ENCODE data around the gene SERPINA3. TPM values are rescaled to one million over a fixed set of nuclear protein-coding genes. Genes with fewer than 3 reads are reported as not detected.
"Not testable (repeated sequence)": the region's sequence is repeated elsewhere in the genome, so short reads cannot be mapped to it uniquely, and the experiment has no call there.

The SERPINA3 gene
- total RNA-seq, 1 donor from 2014 or later, result not detected

GRCh38 chr14:94577472-94577871 lies 34.7 kb upstream of the SERPINA3 start:
- H3K27me3 Mint-ChIP-seq; H3K27ac Mint-ChIP-seq; H3K4me1 Mint-ChIP-seq; H3K4me3 Mint-ChIP-seq; DNase-seq; H3K9me3 Mint-ChIP-seq; H3K36me3 Mint-ChIP-seq (ENCODE audit: low read depth); intact Hi-C loops (cut with micrococcal nuclease): not testable (repeated sequence)

DNA sequence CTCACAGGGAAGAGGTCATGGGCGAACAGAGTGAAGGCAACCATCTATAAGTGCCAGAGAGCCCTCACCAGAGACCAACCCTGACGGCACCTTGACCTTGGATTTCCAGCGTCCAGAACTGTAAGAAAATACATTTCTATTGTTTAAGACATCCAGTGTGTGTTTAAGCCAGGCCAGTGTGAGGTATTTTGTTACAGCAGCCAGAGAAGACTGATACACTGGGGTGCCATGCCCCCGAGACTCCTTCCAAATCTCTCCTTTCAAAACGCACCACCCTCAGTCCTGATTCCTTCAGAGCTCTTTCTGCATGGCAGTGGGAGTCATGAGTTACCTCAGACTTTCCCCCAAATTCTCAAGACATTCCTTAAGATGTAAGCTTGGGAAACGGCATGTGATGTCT lies 33.5 kb upstream of the SERPINA3 start:
- H3K4me1 Mint-ChIP-seq, result no peaks in the 10 kb centered on the region
- intact Hi-C loops (cut with micrococcal nuclease), result no loop called here
- no peak for DNase-seq

DNA sequence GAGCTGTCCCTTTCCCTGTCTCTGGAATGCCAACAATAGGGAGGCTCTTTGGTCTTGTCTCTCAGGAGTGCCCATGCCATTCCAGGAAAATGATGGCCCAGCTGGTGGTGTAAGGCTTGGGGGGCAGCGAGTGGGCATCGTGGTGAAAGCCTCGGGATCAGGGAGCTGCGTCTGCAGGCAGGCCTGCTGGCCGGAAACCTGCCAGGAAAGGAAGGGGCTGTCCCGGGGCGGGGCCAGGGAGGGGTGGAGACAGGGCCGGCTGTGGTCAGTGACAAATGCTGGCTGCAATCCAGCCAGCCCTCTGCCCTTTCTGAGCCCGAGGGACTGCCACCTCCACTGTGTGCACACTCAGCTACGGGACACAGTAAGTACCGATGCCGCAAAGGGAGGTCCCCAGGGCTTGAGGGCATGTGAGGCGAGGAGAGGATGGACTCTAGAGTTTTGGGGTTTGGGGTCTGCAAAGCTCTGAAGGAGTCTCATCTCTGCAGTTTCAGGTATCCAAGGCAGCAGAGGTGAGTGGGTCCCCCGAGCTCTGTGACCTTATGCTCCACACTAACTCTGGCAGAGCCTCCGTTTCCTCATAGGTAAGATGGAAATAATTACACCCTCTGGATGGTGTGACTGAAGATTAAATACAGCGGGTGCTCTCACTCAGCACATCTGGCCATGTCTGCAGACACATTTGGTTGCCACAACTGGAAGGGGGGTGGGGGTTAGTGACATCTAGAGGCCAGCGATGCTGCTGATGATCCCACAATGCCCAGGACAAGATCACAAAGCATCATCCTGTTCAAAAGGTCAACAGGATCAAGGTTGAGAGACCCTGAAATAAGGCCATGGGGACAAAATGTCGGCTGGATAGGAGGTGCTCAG lies 30.8 kb upstream of the SERPINA3 start, which contains the start of gene SERPINA5:
TSS of gene SERPINA5 (plus strand) at position 300 of the 873 bp plus-strand sequence. CDS start 5,937 bp downstream, outside the sequence.
- no peak within 1 kb of the TSS for H3K4me3 Mint-ChIP-seq
- no peak for DNase-seq
- no peaks in the 10 kb centered on the region for H3K4me1 Mint-ChIP-seq
- H3K27ac Mint-ChIP-seq, result no peak within 1 kb of the TSS
- H3K9me3 Mint-ChIP-seq, result no peaks in the 10 kb centered on the region
- no peaks in the 10 kb centered on the region for H3K27me3 Mint-ChIP-seq
- H3K36me3 Mint-ChIP-seq (ENCODE audit: low read depth), result no peaks in the 10 kb centered on the region
- intact Hi-C loops (cut with micrococcal nuclease), result no loop called here

More for the DNA sequence above, 33.5 kb upstream of the SERPINA3 start:
- Mint-ChIP-seq H3K4me3 (no peak overlapping the region), H3K36me3 (ENCODE audit: low read depth) (no peaks in the 10 kb centered on the region), H3K27ac (no peak overlapping the region), H3K9me3 (no peaks in the 10 kb centered on the region), H3K27me3 (no peaks in the 10 kb centered on the region)

DNA sequence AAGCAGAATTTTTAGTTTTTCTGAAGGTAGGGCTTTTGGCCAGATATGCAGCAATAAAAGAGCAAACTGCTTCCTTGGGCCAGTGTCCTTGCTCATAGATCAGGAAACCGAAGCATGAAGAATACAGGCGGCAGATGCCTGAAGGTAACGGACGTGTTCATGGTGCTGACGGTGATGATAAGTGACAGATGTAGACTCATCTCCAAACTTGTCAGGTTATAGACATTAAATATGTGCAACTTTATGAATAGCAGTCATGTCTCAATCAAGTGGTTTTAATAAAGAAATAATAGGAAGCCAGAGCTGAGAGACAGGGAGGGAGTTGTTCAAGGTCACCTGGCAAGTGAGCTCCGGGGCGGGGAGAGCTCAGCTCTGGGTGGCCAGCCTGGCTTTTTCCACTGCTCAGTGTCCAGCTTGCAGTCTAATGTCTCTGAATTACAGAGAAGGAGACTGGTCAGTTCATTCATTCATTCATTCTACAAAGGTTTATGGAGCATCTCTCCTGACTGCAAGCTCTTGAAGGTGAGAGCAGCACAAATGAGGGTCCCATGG lies 29.9 kb upstream of the SERPINA3 start:
- intact Hi-C loops (cut with micrococcal nuclease), result no loop called here
- no peak overlapping the region for H3K27ac Mint-ChIP-seq
- H3K4me3 Mint-ChIP-seq, result no peak overlapping the region
- DNase-seq, result no peak
- no peaks in the 10 kb centered on the region for H3K27me3 Mint-ChIP-seq
- H3K36me3 Mint-ChIP-seq (ENCODE audit: low read depth), result no peaks in the 10 kb centered on the region
- no peaks in the 10 kb centered on the region for H3K4me1 Mint-ChIP-seq
- H3K9me3 Mint-ChIP-seq, result no peaks in the 10 kb centered on the region

- intact Hi-C loops (cut with micrococcal nuclease), result no loop called here
- no peaks in the 10 kb centered on the region for H3K27me3 Mint-ChIP-seq
- H3K9me3 Mint-ChIP-seq, result no peaks in the 10 kb centered on the region
- no peak overlapping the region for H3K4me3 Mint-ChIP-seq
- H3K36me3 Mint-ChIP-seq (ENCODE audit: low read depth), result no peaks in the 10 kb centered on the region
- H3K27ac Mint-ChIP-seq, result no peak overlapping the region
- DNase-seq, result no peak
- no peaks in the 10 kb centered on the region for H3K4me1 Mint-ChIP-seq
Observed at GRCh38 chr14:94582851-94583250, 29.3 kb upstream of the SERPINA3 start.

DNA sequence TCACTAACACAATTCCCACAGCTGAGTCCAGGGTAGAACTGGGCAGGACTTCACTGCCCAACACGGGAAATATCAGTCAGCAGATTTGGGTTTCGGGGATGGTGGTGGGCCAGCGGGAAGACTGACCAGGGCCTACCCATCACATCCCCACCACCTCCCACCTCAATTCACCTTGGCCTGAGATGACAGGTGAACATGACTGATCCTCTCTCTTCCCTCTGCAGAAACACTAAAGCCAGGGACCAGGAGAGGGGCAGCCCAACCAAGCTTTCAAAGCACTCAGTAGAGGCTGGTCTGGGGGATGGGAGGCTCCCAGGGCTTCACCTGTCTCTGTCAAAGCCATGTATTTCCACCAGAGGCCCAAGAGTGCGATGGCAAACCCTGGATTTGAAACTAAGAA lies 28.6 kb upstream of the SERPINA3 start:
- no peaks in the 10 kb centered on the region for H3K9me3 Mint-ChIP-seq
- no peak overlapping the region for H3K27ac Mint-ChIP-seq
- H3K4me3 Mint-ChIP-seq, result no peak overlapping the region
- DNase-seq, result no peak
- no peaks in the 10 kb centered on the region for H3K36me3 Mint-ChIP-seq (ENCODE audit: low read depth)
- intact Hi-C loops (cut with micrococcal nuclease), result no loop called here
- H3K27me3 Mint-ChIP-seq, result no peaks in the 10 kb centered on the region
- no peaks in the 10 kb centered on the region for H3K4me1 Mint-ChIP-seq

DNA sequence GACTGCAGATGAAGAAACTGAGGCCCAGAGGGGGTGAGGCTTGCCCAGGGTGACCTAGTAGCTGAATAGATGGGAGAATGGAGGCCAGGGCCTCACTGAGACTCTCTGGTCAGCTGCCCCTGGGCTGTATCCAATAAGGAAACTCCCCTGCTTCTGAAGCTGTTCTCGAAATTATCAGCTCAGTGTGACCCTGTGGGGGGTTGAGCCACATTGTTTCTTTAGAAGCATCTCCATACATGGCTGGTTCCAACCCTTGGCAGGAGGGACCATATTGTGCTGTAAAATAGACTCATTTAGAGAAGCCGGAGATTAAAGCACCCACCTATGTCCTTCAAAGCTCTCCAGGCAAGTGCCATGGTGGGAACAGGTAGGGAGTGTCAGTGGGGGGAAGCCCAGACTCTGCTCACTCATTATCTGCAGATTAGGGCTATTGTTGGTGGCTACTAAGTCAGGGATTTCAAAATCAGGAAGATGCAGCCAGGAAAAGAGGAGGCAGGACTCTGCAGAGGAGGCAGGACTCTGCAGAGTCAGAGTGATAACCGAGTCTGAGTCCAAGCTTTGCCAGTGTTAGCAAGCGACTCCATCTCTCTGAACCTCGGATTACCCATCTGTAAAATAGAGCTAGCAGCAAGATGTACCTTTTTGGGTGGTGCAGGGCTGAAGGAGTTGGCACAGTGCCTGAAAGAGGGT lies 27.5 kb upstream of the SERPINA3 start:
- intact Hi-C loops (cut with micrococcal nuclease), result no loop called here
- H3K4me1 Mint-ChIP-seq, result no peaks in the 10 kb centered on the region
- DNase-seq, result no peak

DNA sequence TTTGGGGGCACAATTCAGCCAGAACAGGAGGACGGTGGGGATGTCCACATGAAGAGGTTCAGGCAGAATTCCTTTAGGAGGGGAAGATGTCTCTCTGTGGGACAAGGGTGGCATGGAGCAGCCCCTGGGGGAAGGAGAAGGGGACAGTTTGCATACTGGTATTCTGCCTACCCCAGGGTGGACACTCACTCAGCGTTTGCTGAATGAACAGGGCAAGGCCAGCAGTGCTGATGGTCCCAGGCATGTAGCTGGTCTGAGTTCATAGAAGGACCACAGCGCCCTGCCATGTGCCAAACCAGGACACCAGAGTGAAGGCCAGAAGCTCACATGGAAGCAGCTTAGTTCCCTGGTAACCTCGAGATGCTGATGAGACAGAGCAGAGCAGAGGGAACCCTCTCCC lies 25.6 kb upstream of the SERPINA3 start:
- Mint-ChIP-seq H3K4me3 (no peak overlapping the region), H3K9me3 (no peaks in the 10 kb centered on the region), H3K27ac (no peak overlapping the region), H3K36me3 (ENCODE audit: low read depth) (no peaks in the 10 kb centered on the region), H3K27me3 (no peaks in the 10 kb centered on the region), H3K4me1 (no peaks in the 10 kb centered on the region)
- intact Hi-C loops (cut with micrococcal nuclease), result no loop called here
- no peak for DNase-seq

More for the DNA sequence above, 27.5 kb upstream of the SERPINA3 start:
- Mint-ChIP-seq H3K27me3 (no peaks in the 10 kb centered on the region), H3K36me3 (ENCODE audit: low read depth) (no peaks in the 10 kb centered on the region), H3K9me3 (no peaks in the 10 kb centered on the region), H3K27ac (no peak overlapping the region), H3K4me3 (no peak overlapping the region)

GRCh38 chr14:94588311-94588710 lies 23.9 kb upstream of the SERPINA3 start:
- DNase-seq, result no peak
- Mint-ChIP-seq H3K27ac (no peak overlapping the region), H3K4me1 (no peaks in the 10 kb centered on the region), H3K9me3 (no peaks in the 10 kb centered on the region), H3K27me3 (no peaks in the 10 kb centered on the region), H3K36me3 (ENCODE audit: low read depth) (no peaks in the 10 kb centered on the region), H3K4me3 (no peak overlapping the region)
- intact Hi-C loops (cut with micrococcal nuclease), result no loop called here

- Mint-ChIP-seq H3K4me3 (no peak overlapping the region), H3K9me3 (no peaks in the 10 kb centered on the region), H3K36me3 (ENCODE audit: low read depth) (no peaks in the 10 kb centered on the region), H3K4me1 (no peaks in the 10 kb centered on the region), H3K27me3 (no peaks in the 10 kb centered on the region), H3K27ac (no peak overlapping the region)
- intact Hi-C loops (cut with micrococcal nuclease), result no loop called here
- DNase-seq, result no peak
Observed at GRCh38 chr14:94591073-94591472, 21.1 kb upstream of the SERPINA3 start.

DNA sequence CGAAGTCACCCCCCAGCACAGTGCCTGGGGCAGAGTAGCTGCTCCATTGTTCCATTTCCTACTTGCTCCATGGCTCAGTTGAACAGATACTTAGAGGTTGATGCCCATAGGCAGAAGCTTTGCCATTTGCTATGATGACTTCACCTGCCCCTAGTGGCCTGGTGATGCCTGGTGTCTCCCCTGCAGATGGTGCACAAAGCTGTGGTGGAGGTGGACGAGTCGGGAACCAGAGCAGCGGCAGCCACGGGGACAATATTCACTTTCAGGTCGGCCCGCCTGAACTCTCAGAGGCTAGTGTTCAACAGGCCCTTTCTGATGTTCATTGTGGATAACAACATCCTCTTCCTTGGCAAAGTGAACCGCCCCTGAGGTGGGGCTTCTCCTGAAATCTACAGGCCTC lies 20.3 kb upstream of the SERPINA3 start:
- DNase-seq, result no peak
- Mint-ChIP-seq H3K9me3 (no peaks in the 10 kb centered on the region), H3K36me3 (ENCODE audit: low read depth) (no peaks in the 10 kb centered on the region), H3K27me3 (no peaks in the 10 kb centered on the region), H3K4me3 (no peak overlapping the region), H3K4me1 (no peaks in the 10 kb centered on the region), H3K27ac (no peak overlapping the region)
- intact Hi-C loops (cut with micrococcal nuclease), result no loop called here

DNA sequence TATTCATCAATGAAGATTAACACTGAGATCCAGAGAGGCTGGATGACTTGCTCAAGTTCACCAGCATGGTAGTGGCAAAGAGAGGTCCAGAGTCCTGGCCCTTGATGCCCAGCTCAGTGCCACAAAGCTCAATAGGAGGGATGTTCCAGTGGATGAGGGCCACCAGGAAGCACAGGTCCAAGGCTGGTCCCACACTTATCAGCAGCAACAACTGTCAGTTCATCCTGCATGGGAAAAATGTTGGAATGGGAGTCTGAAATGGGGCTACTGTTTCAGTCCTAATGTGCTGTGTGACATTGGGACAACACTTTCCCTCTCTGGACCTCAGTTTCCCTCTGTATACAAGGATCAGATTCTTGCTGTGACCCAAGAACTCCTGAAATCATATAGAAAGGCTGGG lies 19.7 kb upstream of the SERPINA3 start:
- intact Hi-C loops (cut with micrococcal nuclease), result no loop called here
- Mint-ChIP-seq H3K27me3 (no peaks in the 10 kb centered on the region), H3K9me3 (no peaks in the 10 kb centered on the region), H3K4me1 (no peaks in the 10 kb centered on the region), H3K36me3 (ENCODE audit: low read depth) (no peaks in the 10 kb centered on the region), H3K4me3 (no peak overlapping the region), H3K27ac (no peak overlapping the region)
- no peak for DNase-seq

- intact Hi-C loops (cut with micrococcal nuclease), result no loop called here
- no peaks in the 10 kb centered on the region for H3K27me3 Mint-ChIP-seq
- no peaks in the 10 kb centered on the region for H3K9me3 Mint-ChIP-seq
Observed at GRCh38 chr14:94593376-94593748, 18.8 kb upstream of the SERPINA3 start.

DNA sequence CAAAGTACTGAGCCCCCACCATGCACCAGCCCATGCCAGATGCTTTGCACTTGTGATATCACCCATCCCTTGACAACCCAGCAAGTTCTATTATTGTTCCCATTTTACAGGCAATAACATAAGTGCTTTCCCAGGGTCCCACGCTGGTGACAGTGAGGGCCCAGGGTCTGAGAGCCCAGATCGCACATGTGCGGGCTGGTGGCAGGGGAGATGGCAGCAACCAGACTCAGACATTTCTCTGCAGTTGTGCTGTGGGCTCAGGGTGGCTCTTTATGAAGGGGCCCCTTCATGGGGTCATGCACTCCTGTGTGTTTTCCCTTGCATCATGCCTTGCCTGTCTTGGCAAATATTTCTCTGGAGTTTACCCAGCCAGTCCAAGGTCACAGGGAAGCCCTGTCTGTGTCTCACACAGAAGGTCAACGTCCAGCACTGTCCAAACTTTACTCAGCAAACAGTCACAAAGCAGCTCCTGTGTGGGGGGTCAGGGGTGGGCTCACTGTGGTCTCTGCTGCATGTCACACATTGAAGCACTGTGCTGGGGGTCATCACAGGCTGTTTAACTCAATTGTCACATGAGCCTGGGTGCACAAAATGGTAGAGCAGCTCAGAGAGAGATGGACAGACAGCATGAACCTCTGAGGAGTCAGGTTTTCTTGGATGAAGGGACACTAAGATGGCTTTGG lies 18.3 kb upstream of the SERPINA3 start:
- Mint-ChIP-seq H3K36me3 (ENCODE audit: low read depth) (no peaks in the 10 kb centered on the region), H3K27me3 (no peaks in the 10 kb centered on the region), H3K4me1 (no peaks in the 10 kb centered on the region), H3K27ac (no peak overlapping the region), H3K4me3 (no peak overlapping the region), H3K9me3 (no peaks in the 10 kb centered on the region)
- DNase-seq, result no peak
- intact Hi-C loops (cut with micrococcal nuclease), result no loop called here

More at GRCh38 chr14:94593376-94593748, 18.8 kb upstream of the SERPINA3 start:
- no peak overlapping the region for H3K4me3 Mint-ChIP-seq
- no peaks in the 10 kb centered on the region for H3K4me1 Mint-ChIP-seq
- H3K36me3 Mint-ChIP-seq (ENCODE audit: low read depth), result no peaks in the 10 kb centered on the region
- DNase-seq, result no peak
- H3K27ac Mint-ChIP-seq, result no peak overlapping the region
